ENCODE data around the gene STXBP6.

STXBP6 gene

DNA sequence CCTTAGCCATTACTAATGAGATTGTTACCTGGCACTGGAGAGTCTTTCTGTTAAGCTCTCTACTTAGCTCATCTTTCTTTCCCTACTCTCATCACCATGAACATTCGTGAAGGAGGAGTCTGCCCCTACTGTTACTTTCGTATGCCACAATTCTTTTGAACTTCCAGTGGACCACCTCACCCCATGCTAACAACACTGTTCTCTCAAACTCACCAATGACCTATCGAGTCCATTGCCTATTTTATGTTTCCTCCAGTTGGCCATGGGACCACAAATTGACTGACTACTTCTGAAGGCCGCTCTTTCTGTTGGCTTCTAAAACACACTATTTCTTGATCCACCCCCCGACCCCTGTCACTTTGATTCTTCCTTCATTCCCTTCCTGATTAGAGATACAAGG, 223.6 kb downstream of the STXBP6 start:
- Histone ChIP-seq H3K27me3 (replicated peaks; ENCODE audit: control insufficient read depth, insufficient read depth, low read length, poor library complexity, severe bottlenecking) (no peaks in the 10 kb centered on the region), H3K9me3 (ENCODE audit: control insufficient read depth, low read length) (no peaks in the 10 kb centered on the region), H3K4me1 (ENCODE audit: control insufficient read depth, insufficient read depth, low read length, poor library complexity, severe bottlenecking) (no peaks in the 10 kb centered on the region), H3K4me3 (ENCODE audit: insufficient read depth, low read depth, low read length, poor library complexity, severe bottlenecking) (no peak overlapping the region), H3K36me3 (ENCODE audit: control insufficient read depth, insufficient read depth, low read length) (no peaks in the 10 kb centered on the region), H3K27ac (ENCODE audit: insufficient read depth, low read length, poor library complexity, severe bottlenecking) (no peak overlapping the region)
- no peak for DNase-seq

DNA sequence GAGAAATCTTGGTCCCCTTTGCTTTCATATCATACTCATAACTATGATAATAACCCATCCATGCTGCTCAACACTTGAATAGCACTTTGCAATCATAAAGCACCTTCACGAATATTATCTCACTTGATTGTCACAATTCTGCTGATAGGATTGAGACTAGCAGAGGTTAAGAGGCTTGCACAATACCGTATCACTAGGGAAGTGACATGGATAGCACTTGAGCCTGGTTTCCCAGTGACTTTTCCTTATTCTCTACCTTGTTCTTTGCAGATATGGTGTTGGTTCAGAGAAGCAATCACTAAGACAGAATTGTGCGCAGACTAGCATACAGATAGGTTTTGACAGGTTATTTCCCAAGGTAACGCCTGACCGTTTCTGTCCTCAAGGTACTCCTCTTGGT, 229.3 kb downstream of the STXBP6 start:
- Histone ChIP-seq H3K4me3 (ENCODE audit: insufficient read depth, low read depth, low read length, poor library complexity, severe bottlenecking) (no peak overlapping the region), H3K36me3 (ENCODE audit: control insufficient read depth, insufficient read depth, low read length) (no peaks in the 10 kb centered on the region), H3K4me1 (ENCODE audit: control insufficient read depth, insufficient read depth, low read length, poor library complexity, severe bottlenecking) (no peaks in the 10 kb centered on the region), H3K9me3 (ENCODE audit: control insufficient read depth, low read length) (no peaks in the 10 kb centered on the region), H3K27me3 (replicated peaks; ENCODE audit: control insufficient read depth, insufficient read depth, low read length, poor library complexity, severe bottlenecking) (no peaks in the 10 kb centered on the region), H3K27ac (ENCODE audit: insufficient read depth, low read length, poor library complexity, severe bottlenecking) (no peak overlapping the region)
- DNase-seq, result no peak

DNA sequence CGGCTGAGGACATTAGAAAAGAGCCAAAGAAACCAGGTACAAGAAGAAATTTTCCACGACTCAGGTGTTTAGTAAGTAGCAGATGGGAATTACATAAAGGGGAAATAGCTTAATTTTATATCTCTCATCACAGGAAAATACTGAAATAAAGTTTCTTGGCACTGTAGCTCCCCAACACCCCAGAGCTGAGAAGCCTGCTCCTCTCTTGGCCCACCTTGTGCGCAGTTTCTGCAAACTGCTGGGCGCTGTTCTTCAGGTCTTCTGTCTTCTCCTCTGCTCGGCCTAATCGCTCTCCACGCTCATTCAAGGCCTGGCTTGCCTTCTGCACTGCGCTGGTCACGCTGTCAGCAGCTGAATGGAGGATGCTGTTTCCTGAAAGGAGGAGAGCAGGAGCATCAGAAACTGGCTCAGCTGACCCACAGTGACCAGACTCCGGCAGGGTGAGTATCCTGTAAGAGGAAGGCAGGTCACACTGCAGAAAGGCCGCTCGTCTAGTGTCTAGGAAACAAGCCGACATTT, 231.1 kb downstream of the STXBP6 start:
- Histone ChIP-seq H3K36me3 (ENCODE audit: control insufficient read depth, insufficient read depth, low read length) (no peaks in the 10 kb centered on the region), H3K27ac (ENCODE audit: insufficient read depth, low read length, poor library complexity, severe bottlenecking) (no peak overlapping the region), H3K4me1 (ENCODE audit: control insufficient read depth, insufficient read depth, low read length, poor library complexity, severe bottlenecking) (no peaks in the 10 kb centered on the region), H3K9me3 (ENCODE audit: control insufficient read depth, low read length) (no peaks in the 10 kb centered on the region), H3K4me3 (ENCODE audit: insufficient read depth, low read depth, low read length, poor library complexity, severe bottlenecking) (no peak overlapping the region), H3K27me3 (replicated peaks; ENCODE audit: control insufficient read depth, insufficient read depth, low read length, poor library complexity, severe bottlenecking) (no peaks in the 10 kb centered on the region)
- no peak for DNase-seq

DNA sequence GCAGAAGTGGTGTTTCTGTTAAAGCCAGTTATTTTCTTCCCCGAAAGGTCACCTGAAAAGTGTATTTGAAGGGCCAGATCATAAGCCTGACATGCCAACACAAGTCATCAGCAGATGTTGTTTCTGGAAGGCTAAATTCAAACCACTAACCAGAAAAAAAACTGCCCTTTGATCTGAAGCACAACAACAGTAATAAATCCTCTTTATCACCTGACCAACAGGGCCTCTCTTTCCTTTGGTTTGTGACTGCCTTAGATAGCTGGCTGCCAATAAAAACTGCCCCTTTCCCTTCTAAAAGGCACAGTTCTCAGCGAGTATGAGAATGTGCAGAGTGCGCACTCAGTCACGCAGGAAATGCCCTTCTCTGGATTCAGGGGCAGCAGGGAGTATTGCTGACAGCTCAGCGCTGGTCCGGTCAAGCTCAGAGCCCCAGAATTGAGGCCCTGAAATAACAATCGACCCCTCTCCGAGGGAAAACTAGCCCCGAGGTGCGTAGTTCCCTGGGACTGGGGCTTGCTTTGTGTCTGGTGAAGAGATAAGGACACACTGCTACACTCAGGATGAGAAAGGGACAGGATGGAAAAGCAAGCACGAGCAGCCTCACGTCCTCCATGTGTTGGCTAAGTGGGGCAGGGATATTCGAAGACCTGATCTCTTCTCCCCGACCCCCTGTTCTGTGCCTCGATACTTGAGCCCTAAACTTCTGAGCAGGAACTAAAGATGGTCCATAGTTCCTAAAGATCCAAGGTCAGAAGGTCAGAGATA, 231.7 kb downstream of the STXBP6 start:
- no peaks in the 10 kb centered on the region for H3K4me1 ChIP-seq (ENCODE audit: control insufficient read depth, insufficient read depth, low read length, poor library complexity, severe bottlenecking)
- DNase-seq, result no peak
- no peak overlapping the region for H3K27ac ChIP-seq (ENCODE audit: insufficient read depth, low read length, poor library complexity, severe bottlenecking)
- no peaks in the 10 kb centered on the region for H3K27me3 ChIP-seq (replicated peaks; ENCODE audit: control insufficient read depth, insufficient read depth, low read length, poor library complexity, severe bottlenecking)
- no peaks in the 10 kb centered on the region for H3K36me3 ChIP-seq (ENCODE audit: control insufficient read depth, insufficient read depth, low read length)
- no peaks in the 10 kb centered on the region for H3K9me3 ChIP-seq (ENCODE audit: control insufficient read depth, low read length)
- H3K4me3 ChIP-seq (ENCODE audit: insufficient read depth, low read depth, low read length, poor library complexity, severe bottlenecking), result no peak overlapping the region

DNA sequence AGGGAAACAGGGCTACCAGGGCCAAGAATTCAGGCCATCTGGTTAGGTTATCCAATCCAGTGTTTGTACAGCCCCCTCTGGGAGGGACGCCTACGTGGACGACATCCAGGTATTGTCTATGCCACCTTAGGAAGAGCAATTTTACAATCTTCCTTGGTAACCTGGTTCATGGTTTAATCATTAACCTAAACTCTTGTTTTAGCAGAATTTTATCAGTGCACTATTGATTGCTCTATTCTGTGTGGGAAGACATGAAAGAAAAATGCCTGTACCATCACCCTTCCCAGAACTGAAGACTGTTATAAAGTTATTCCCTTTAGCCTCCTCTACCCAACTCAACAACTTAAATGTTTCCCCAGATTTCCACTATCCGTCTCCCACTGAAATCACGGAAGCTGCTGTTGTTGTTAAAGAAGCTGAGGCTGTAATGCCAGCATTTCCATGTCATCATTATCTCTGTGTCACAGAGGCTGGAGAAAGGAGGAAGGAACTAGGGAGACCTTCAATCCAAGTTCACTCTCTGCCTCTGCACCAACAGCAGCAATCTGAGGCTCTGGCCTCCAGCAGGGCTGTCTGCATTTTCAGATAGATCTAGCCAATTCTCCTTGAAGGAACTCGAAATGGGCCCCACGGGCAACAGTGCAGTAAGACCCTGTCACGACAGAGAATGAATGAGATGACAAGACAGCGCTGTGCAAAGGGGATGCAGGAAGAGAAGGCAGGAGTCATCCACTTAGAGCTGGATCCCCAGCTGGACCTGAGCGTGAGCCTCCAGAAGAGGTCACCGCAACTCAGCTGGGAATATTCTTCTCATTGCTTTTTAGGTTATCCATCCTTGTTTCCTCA, 232.5 kb downstream of the STXBP6 start:
- Histone ChIP-seq H3K4me1 (ENCODE audit: control insufficient read depth, insufficient read depth, low read length, poor library complexity, severe bottlenecking) (no peaks in the 10 kb centered on the region), H3K4me3 (ENCODE audit: insufficient read depth, low read depth, low read length, poor library complexity, severe bottlenecking) (no peak overlapping the region), H3K27ac (ENCODE audit: insufficient read depth, low read length, poor library complexity, severe bottlenecking) (no peak overlapping the region), H3K27me3 (replicated peaks; ENCODE audit: control insufficient read depth, insufficient read depth, low read length, poor library complexity, severe bottlenecking) (no peaks in the 10 kb centered on the region), H3K36me3 (ENCODE audit: control insufficient read depth, insufficient read depth, low read length) (no peaks in the 10 kb centered on the region), H3K9me3 (ENCODE audit: control insufficient read depth, low read length) (no peaks in the 10 kb centered on the region)
- no peak for DNase-seq

DNA sequence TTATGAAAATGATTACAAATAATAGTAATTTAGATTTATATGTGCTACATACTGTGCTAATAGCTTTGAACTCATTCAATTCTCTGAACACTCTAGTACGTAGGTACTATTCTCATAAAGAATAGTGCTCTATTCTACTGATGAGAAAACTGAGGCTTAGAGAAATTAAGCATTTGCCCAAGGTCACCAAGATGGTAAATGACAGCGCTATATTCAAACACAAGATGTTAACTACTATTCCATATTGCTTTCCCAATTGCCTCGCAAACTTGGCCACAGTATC, 233.1 kb downstream of the STXBP6 start:
- H3K36me3 ChIP-seq (ENCODE audit: control insufficient read depth, insufficient read depth, low read length), result no peaks in the 10 kb centered on the region
- H3K27ac ChIP-seq (ENCODE audit: insufficient read depth, low read length, poor library complexity, severe bottlenecking), result no peak overlapping the region
- no peaks in the 10 kb centered on the region for H3K27me3 ChIP-seq (replicated peaks; ENCODE audit: control insufficient read depth, insufficient read depth, low read length, poor library complexity, severe bottlenecking)
- no peaks in the 10 kb centered on the region for H3K4me1 ChIP-seq (ENCODE audit: control insufficient read depth, insufficient read depth, low read length, poor library complexity, severe bottlenecking)
- H3K9me3 ChIP-seq (ENCODE audit: control insufficient read depth, low read length), result no peaks in the 10 kb centered on the region
- no peak overlapping the region for H3K4me3 ChIP-seq (ENCODE audit: insufficient read depth, low read depth, low read length, poor library complexity, severe bottlenecking)
- DNase-seq, result no peak

DNA sequence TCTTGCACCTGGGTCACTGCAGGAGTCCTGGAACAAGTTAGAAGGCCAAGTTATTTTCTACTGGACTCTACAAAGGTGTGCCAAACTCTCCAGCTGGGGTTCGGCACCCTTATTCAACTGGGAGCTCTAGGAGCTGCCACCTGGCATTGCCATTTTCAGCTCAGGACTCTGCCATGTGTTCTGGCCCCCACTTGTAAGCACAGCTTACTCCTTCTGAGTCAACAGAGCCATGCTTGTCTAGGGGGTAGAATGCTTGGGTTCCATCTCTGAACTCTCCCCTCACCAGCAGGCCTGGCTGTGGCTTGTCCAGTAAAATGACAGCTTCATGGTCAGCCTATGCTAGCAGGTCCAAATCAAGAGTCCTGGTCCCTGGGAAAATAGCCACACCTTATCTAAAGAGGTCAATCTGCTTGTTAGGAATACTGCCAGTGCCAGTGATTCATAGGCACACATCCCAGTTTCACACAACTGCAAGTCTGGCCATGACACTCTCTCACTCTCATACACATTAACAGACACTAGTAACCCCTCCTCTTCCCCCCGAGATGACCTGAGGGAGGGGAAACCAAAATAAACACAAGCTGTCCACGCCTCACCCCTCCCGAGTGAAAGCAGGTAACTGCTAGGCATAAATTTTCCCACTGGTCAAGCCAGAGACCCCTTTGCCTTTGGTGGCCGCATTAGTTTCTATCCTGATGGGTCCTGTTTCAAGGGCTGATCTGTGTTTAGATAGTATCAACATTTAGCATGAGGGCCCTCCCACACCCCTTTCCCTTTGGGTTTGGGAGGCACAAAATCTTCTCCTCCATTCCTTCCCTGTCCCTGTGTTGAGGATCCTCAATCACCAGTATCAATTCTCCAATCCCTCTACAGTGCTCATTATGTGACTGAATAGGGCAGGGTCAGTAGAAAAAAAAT, 233.7 kb downstream of the STXBP6 start:
- Histone ChIP-seq H3K36me3 (ENCODE audit: control insufficient read depth, insufficient read depth, low read length) (no peaks in the 10 kb centered on the region), H3K4me3 (ENCODE audit: insufficient read depth, low read depth, low read length, poor library complexity, severe bottlenecking) (no peak overlapping the region), H3K27me3 (replicated peaks; ENCODE audit: control insufficient read depth, insufficient read depth, low read length, poor library complexity, severe bottlenecking) (no peaks in the 10 kb centered on the region), H3K9me3 (ENCODE audit: control insufficient read depth, low read length) (no peaks in the 10 kb centered on the region), H3K27ac (ENCODE audit: insufficient read depth, low read length, poor library complexity, severe bottlenecking) (no peak overlapping the region), H3K4me1 (ENCODE audit: control insufficient read depth, insufficient read depth, low read length, poor library complexity, severe bottlenecking) (no peaks in the 10 kb centered on the region)
- DNase-seq, result no peak

DNA sequence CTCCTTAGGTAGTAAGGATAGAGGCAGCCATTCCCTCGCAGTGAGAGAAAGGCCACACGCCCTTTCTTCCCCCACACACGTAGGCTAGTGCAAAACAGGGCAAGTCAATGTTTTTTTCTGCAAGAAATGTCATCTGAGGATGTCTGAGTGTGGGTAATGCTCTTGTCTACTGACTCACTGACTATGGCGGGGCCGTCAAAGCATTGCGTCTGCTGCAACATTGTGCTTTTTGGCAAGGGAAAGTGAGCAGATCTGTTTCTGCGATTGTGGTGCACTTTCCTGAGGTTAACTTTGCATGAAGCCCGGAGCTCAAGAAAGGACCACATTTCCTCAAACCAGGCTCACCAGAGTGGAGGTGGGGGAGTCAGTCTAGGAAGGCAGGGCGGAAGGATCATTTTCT, 234.4 kb downstream of the STXBP6 start:
- no peaks in the 10 kb centered on the region for H3K36me3 ChIP-seq (ENCODE audit: control insufficient read depth, insufficient read depth, low read length)
- no peak for DNase-seq
- H3K4me3 ChIP-seq (ENCODE audit: insufficient read depth, low read depth, low read length, poor library complexity, severe bottlenecking), result no peak overlapping the region
- H3K27me3 ChIP-seq (replicated peaks; ENCODE audit: control insufficient read depth, insufficient read depth, low read length, poor library complexity, severe bottlenecking), result no peaks in the 10 kb centered on the region
- no peaks in the 10 kb centered on the region for H3K4me1 ChIP-seq (ENCODE audit: control insufficient read depth, insufficient read depth, low read length, poor library complexity, severe bottlenecking)
- no peaks in the 10 kb centered on the region for H3K9me3 ChIP-seq (ENCODE audit: control insufficient read depth, low read length)
- no peak overlapping the region for H3K27ac ChIP-seq (ENCODE audit: insufficient read depth, low read length, poor library complexity, severe bottlenecking)

DNA sequence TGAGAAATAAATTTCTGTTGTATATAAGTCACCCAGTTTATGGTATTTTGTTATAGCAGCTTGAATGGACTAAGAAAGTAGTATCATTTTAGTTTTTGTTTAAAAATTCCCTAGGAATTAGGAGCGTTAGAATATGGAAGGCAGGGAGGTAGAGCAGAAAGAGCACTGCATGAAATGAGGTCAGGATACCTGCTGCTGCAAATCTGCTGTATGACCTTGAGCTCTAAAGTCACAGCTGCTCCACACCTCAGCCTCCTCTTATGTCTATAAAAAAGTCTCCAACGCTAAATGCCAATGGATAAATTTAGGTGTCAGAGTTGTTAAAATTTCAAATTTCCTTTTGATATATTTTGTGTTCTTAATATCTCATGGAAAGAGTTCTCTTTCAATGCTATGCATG, 235.0 kb downstream of the STXBP6 start:
- Histone ChIP-seq H3K27me3 (replicated peaks; ENCODE audit: control insufficient read depth, insufficient read depth, low read length, poor library complexity, severe bottlenecking) (no peaks in the 10 kb centered on the region), H3K4me1 (ENCODE audit: control insufficient read depth, insufficient read depth, low read length, poor library complexity, severe bottlenecking) (no peaks in the 10 kb centered on the region), H3K36me3 (ENCODE audit: control insufficient read depth, insufficient read depth, low read length) (no peaks in the 10 kb centered on the region), H3K27ac (ENCODE audit: insufficient read depth, low read length, poor library complexity, severe bottlenecking) (no peak overlapping the region), H3K9me3 (ENCODE audit: control insufficient read depth, low read length) (no peaks in the 10 kb centered on the region), H3K4me3 (ENCODE audit: insufficient read depth, low read depth, low read length, poor library complexity, severe bottlenecking) (no peak overlapping the region)
- DNase-seq, result no peak

Measured in effector memory CD4-positive, alpha-beta T cell (primary cell).